ENCODE results near the gene GPR15LG.
A peak's percentile ranks its signal among the peaks of the same experiment; 100 is the strongest.

Gene GPR15LG

DNA sequence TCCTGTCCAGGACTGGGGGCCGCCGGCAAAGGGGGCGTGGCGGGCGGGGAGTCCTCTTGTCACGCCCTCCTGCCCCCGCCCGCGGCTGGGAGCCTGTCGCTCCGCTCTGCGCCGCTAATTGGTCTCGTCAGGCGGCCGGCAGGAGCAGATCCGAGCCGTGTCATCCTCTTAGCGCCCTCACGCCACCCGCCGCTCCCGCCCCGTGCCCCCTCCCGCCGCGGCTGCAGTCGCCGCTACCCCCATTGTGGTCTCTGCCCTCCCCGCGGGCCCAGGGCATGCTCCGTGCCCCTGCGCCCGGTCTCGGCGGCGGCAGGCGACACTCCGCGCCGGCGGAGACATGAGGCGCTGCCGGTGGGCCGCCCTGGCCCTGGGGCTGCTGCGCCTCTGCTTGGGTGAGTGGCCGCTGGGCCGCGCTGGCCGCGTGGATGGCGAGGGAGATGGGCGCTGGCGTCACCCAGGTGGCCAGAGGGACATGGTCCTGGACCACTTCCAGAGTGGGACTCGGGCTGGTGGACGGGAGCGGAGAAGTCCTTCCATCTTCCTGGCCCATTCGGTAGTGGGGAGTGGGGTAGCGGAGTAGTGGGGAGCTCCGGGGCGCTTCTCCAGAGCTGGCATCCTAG, 20.9 kb downstream of the GPR15LG start, which contains the start of gene CDHR1:
Gene CDHR1 (plus strand): TSS at position 114 of the 620 bp plus-strand sequence. CDS start 224 bp downstream, at position 338.
- DNase-seq = peak; percentile 40

DNA sequence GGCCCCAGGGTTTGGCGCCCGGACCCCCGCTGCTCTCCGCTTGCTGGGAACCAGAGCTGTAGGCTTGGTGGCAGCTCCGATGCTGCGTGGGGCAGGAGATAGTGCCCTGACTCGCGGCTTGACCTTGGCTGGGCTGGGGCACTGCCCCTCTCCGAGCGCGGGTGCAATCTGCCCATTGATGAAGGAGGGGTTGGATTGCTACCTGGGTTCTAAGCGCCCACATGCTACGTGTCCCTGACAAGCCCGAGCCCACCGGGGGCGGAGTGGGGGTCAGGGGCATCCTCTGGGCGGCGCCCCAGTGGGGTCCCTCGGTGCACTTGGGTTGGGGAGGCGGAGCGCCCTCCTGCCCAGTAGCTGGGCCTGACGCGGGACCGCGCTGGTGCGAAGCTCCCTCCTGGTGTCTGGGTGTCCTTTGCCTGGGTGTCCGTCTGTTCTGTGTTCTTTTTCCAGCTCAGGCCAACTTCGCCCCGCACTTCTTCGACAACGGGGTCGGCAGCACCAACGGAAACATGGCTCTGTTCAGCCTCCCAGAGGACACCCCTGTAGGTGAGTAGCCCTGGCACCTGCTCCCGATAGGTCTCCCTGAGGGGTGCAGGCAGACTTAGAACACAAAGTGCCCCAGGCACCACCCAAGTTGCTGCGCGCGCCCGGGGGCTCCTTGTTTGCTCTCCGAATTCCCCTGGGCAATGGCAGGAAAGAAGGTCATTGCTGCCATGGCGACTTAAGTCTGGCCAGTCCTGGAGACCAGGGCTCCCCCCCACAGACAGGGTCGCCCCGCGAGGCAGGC, 21.6 kb downstream of the GPR15LG start:
- DNase-seq = no peak

DNA sequence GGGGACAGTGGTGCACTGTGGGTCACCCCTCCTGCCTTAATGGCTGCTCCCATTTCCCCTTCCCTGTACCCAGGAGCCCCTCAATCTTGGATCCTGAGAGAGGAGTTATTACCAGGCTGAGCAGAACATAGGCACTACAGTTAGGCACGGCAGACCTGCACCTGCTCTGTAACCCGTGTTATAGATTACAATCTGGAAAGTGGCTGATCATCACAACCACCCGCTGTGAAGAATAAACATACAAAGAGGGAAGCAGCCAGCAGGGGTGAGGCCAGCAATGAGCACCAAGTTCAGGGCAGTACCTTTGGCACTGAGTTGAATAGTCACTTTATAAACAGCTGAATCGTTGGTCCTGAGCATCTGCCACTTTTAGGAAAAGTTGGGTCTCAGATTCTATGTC, 22.5 kb downstream of the GPR15LG start:
- no peak for DNase-seq

DNA sequence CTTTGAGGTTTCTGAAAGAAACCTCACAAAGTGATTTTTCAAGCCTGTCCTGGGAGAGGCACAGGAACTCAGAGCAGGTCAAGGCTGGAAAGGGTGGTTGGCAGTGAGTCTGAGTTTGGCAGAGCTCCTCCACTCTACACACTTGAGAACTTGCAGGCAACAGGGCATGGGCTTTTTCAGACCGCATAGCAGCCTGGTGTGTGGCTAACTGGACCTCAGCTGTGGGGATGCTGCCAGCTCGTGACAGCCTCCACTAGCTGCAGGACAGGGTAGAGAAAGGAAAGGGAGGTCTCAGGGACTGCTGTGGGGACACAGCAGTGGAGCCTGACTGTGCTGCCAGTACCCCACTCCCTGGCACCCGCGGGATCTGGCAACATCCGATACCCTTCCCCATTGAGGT, 23.3 kb downstream of the GPR15LG start:
- DNase-seq = no peak

DNA sequence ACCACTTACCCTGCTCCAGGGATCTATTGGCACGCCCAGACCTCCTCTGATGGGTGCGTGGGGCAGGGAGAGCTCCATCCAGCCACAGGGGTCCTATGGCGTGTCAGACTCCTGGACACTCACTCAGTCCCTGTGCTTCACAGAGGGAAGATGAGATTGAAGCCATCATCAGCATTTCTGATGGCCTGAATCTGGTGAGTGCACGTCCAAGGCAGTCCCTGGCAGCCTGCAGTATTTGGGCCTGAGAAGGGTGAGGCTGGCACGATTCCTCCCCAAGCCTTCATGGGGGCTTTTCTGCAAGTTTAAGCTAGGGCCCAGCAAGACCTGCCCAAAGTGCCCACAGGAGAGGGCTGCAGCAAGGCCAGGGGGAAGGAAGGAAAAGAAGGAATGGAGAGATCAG, 24.0 kb downstream of the GPR15LG start:
- no peak for DNase-seq

DNA sequence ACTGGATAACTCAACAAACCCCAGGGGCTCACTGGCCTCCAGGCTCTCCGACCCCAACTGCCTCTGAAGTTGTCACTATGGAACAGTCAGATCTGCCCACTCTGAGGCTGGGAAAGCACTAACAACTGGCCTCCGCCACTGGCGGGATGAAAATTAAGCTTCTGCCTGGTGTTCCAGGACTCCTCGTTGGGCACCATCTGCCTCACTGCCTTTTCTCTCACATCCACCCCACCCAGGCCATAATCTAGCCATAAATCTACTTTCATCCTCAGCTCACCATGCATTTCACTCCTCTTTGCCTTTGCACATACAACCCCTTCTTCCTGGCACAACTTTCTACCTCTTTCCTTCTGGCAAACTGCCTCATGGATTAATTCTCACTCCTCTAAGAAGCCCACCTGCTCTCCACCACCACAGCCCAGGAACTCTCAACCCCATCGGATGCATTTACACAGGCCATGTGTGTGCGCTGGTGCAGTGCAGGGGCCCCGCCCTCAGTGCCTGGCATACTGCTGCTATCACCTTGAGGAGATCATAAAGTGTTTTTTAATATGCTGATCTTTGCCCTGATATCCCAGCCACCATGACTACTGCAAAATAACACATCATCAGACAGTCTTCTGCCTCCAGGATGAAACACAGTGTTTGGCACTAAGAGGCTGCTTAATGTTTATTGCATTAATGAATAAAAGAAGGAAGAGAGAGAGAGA, 24.8 kb downstream of the GPR15LG start:
- DNase-seq = no peak

DNA sequence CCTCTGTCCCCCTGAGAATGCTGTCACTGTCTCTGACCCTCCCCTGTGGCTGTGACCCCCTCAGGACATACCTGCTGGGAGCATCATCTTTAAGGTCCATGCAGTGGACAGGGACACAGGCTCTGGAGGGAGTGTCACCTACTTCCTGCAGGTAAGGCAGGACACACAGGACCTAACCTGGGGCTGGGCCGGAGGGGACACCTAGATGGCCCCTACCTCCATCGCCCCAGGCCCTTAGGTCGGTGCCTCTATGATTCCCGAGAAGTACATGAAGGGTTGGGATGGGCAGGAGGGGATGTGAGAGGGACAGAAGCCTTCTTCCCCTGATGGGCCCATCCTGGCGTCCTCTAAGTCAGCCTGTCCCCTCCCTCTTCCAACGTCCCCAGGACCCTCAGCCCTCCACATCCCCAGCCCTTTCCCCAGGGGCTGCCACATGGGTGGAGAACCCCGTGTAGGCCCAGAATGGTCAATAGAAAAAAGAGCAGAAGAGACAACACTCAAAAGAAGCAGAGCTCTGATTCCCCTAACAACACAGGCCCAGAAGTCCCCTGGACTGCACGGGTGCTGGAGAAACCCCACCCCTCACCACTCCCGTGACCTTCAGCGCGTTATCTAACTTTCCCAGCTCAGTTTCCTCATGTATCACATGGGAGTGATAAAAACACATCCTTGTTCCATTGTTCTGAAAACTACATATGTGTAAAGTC, 27.1 kb downstream of the GPR15LG start:
- no peak for DNase-seq

DNA sequence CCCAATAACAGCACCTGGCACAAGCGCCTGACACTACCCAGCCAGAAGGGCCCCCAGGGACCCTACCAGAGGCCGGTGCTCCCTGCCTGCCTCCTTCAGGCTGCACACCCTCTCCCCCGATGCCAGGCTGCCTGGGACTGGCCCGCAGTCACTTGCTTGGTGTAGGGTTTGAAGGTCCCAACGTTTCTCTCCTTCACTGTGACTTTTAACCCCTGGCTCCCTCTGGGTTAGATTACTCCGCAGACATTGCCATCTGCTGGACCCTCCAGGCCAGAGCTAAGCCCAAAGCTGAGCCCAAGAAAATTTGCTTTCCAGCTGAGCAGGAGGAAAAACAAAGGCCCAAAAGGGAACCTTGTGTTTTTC, 27.6 kb downstream of the GPR15LG start:
- no peak for DNase-seq

DNA sequence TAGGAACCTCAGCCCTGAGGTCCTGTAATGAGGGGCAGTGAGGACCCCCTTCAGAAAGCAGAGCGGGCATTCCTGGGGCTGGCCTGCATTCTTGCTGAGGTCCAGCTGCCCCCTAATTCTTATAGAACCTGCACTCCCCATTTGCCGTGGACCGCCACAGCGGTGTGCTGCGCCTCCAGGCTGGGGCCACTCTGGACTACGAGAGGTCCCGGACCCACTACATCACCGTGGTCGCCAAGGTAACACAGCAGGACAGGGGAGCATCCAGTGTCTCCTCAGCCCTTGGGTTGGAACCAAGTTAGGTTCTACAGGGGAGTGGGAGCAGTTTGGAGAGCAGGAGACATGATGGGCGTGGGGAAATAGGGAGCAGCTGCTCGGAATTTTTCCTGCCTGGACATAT, 28.1 kb downstream of the GPR15LG start:
- no peak for DNase-seq

DNA sequence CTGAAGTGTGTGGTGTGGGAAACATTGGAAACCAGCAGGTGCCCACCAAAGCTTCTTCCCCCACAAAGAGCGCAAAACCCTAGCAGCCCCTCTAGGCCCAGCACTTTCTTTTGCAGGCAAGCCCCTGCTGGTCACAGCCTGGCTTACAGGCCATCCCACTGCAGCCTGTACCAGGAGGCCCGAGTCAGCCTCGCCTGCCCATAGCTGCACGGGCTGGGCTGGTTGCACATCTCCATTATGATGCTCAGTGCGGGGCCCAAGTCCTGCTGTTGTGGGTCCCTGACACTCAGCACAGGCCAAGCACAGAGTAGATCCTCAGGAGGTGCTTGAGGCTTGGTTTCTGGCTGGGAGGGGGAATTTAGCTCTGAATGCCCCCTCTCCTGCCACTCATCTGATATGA, 28.7 kb downstream of the GPR15LG start:
- no peak for DNase-seq

DNA sequence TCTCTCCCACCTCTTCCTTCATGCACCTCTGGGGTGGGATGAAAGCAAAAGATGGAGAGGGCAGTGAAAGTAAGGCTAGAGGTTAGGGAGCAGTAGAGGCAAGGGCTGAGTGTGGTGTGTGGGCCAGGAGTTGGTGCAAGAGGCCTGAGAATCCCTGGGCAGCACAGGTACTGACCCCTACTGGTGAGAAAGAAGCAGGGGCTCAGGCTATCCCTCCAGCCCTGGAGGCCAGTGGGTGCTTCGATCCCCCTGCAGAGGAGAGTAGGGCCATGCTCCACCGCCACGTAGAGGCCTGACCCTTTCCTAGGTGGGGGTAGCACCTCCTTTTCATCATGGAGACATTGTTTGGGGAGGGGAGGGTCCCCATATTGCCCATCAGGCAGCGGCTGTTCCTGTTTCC, 30.5 kb downstream of the GPR15LG start:
- no peak for DNase-seq

DNA sequence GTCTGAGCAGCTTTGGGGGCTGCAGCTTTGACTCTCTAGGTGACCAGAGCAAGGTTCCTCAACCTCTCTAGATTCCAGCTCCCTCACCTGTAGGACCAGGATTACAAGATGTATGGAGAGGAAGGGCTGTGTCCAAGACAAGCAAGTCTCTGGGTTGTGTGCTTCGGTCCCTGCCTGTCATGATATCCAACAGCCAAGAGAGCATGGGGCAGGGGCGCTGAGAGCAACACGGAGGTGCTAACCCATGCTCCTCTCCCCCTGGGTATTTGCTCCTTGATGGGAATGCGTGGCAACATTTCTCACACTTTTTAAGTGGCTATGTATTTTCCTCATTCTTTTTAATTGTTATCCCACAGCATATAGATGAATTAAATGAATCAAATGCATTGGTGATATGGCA, 31.0 kb downstream of the GPR15LG start:
- no peak for DNase-seq

DNA sequence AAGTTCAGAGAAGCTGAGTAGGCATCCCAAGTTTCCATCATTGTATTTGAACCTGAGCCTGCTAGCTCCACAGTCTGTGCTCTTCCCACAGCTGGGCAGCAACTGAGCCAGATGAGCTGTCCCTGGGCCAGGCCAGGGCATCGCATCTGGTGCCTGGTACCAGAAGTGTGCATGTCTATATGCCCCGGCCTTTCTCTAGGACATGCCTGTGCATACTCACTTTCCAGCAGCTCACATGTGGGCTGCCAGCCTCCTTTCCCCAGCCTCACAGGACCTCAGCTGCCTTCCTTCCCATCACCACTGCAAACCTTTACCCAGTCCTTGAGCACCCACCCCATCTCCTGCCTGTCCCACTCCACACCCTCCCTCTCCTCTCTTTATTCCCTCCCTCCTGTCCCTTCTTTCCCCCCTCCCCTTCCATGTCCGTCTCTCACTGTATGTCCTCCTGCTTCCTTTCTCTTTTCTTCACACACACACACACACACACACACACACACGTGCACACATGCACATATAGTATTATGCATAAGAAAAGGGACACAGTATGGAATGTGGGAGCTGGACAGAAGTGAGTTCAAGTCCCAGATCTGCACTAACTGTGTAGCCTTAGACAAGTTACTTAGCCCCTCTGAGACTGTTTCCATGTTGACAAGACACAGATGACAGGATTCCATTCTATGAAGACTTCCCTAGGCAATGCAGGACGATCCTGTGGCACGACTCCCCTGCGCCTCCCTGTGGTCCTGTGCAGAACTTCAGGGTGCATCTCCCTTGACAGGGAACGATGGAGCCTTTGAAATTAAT, 31.6 kb downstream of the GPR15LG start:
- peak; percentile 66 for DNase-seq

DNA sequence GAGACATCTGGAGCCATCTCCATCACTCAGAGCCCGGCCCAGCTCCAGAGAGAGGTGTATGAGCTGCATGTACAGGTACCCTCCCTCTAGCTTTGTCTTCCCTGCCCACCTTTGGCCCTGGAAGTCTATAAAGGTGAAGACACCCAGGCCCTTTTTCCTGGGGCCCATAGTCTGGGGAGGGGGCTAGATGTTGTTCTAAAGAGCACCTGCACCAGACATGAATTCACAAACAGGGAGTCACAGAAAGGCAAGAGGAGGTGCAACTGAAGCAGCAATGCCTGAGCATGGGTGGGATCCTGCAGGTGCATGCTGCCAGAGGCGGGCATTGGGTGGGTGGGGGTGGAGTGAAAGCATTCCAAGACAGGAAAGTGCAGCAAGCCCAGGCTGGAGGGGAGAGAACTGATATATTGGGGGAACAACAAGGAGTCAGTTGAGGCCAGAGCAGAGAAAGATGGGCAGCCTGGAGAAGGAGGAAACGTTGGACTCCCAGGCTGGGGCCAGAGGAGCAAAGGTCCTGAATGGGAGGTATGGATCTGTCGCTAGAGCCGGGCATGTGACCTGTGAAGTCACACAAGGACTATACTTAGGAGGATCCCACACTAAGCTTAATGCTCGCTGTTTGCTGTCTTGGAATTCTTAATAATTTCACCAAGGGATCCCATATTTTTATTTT, 32.4 kb downstream of the GPR15LG start:
- DNase-seq = no peak

DNA sequence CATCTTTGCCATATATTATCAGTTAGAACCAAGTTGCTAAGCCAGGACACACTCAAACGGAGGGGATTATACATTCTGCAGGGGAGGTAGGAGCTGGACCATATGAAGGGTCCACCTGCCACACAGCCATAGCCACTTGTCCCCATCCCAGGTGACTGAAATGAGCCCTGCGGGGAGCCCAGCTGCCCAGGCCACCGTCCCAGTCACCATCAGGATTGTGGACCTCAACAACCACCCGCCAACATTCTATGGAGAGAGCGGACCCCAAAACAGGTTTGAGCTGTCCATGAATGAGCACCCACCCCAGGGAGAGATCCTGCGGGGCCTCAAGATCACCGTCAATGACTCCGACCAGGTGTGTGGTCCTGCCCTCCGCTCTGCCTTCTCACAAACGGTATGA, 34.4 kb downstream of the GPR15LG start:
- no peak for DNase-seq

DNA sequence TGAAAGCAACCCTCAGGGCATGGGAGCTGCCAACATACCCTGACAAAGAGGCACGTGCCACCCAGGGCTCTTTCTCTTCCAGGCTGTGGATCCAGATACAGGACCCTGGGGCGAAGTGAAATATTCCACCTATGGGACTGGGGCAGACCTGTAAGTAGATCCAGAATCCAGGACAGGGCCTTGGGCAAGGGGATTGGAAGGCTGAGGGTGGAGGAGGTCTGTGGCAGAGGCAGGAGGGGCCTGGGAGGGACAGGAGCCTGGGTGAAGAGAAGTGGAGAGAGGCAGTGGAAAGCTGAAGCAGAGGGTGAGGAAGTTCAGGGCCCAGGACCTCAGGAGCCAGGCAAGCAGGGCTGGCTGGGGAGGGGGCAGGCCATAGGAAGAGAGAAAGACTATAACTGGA, 38.0 kb downstream of the GPR15LG start:
- DNase-seq = no peak

DNA sequence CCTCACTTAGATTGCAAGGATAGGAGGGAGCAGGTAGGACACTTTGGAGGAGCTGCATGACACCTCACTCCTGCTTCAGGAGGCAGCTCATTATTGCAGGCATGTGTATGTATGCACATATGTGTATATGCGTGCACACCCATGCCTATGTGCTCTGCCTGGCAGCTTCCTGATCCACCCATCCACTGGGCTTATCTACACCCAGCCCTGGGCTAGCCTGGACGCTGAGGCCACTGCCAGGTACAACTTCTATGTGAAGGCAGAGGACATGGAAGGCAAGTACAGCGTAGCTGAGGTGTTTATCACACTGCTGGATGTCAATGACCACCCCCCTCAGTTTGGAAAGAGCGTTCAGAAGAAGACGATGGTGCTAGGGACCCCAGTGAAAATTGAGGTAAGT, 38.4 kb downstream of the GPR15LG start:
- no peak for DNase-seq

DNA sequence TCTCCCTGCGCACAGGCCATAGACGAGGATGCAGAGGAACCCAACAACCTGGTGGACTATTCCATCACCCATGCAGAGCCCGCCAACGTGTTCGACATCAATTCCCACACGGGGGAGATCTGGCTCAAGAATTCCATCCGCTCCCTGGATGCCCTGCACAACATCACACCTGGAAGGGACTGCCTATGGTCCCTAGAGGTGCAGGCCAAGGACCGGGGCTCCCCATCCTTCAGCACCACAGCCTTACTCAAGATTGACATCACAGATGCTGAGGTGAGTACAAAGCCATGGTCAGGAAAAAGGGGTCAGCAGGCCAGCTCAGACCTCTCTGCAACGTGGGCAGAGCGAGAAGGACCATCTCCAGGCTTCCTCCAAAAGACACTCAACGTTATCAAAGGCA, 39.5 kb downstream of the GPR15LG start:
- no peak for DNase-seq

DNA sequence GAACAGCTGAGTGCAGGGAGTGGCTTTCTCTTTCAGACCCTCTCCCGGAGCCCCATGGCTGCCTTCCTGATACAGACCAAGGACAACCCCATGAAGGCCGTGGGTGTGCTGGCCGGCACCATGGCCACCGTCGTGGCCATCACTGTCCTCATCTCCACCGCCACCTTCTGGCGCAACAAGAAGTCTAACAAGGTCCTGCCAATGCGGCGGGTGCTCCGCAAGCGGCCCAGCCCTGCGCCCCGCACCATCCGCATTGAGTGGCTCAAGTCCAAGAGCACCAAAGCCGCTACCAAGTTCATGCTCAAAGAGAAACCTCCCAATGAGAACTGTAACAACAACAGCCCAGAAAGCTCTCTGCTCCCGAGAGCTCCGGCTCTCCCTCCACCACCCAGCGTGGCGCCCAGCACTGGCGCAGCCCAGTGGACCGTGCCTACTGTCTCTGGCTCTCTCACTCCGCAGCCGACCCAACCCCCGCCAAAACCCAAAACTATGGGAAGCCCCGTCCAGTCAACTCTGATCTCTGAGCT, 40.5 kb downstream of the GPR15LG start:
- DNase-seq = no peak

DNA sequence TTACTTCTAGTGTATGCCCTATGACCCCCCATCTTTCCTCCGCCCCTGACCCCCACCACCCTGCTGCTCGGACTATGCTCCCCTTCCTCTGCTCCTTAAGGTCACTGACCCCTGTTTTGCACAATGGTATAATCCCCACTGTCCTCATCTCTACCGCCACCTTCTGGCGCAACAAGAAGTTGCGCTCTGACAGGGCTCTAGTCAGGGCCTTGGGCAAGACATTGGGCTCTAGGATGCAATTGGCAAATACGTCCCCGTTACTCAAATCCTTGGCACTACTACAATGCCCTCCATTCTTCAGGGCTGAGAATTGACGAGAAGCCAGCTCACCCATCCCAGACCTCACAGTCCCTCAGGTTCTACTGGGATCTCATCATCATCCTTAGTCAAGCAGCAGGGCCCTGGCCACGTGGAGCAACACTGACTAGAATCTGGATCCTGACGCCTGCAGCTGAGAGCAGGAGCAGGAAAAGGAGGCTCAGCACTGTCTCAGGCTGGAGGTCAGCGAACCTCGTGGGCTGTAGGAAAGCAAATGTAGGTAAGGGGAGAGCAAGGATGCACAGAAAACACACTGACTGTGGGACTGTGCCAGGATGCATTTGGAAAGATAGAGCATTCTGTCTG, 41.1 kb downstream of the GPR15LG start:
- no peak for DNase-seq

DNA sequence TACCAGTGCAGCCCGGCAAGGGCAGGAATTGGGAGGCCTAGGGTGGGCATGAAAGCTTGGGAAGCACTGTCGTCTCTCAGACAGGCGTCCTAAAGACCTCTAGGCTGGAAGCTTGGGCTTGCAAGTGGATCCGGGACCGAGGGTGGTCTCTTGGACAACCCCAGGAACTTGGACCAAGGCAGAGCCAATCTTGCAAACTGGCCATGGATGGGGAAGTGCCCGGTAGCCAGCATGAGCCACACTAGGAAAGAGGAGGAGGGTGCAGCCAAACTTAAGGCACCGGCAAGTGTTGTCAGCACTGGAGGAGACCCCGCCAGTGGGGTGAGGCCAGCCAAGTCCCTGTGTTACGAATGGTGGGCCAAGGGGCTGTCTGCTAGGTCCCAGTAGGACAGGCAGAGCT, 43.2 kb downstream of the GPR15LG start:
- DNase-seq = no peak

Data from activated naive CD4-positive, alpha-beta T cell treated with anti-CD3 and anti-CD28 coated beads, Interleukin-2, amount 50 U/mL, for 16 hours (primary cell).